ENCODE data around the gene GAL. TPM values are rescaled to one million over a fixed set of nuclear protein-coding genes. Genes with fewer than 3 reads are reported as not detected.

Gene GAL
- total RNA-seq, 2 donors from 2014 or later: 0.66 to 1.6 TPM

- no peak overlapping the region for H3K27ac Mint-ChIP-seq
- ATAC-seq (replicated peaks): no peak
- no peaks in the 10 kb centered on the region for H3K4me1 Mint-ChIP-seq
- no peak overlapping the region for H3K4me3 Mint-ChIP-seq
- H3K9me3 Mint-ChIP-seq: no peaks in the 10 kb centered on the region
- H3K27me3 Mint-ChIP-seq: peaks cover 5% of the 10 kb centered on the region
- no peaks in the 10 kb centered on the region for H3K36me3 Mint-ChIP-seq (ENCODE audit: low read depth)
Observed at GRCh38 chr11:68664906-68665305, 19.4 kb upstream of the GAL start.

- no peaks in the 10 kb centered on the region for H3K9me3 Mint-ChIP-seq
- H3K27ac Mint-ChIP-seq: no peak overlapping the region
- H3K4me1 Mint-ChIP-seq: no peaks in the 10 kb centered on the region
- no peak for ATAC-seq (replicated peaks)
- no peaks in the 10 kb centered on the region for H3K36me3 Mint-ChIP-seq (ENCODE audit: low read depth)
- H3K4me3 Mint-ChIP-seq: no peak overlapping the region
- peaks cover 4% of the 10 kb centered on the region for H3K27me3 Mint-ChIP-seq
Observed at GRCh38 chr11:68665436-68665835, 18.9 kb upstream of the GAL start.

DNA sequence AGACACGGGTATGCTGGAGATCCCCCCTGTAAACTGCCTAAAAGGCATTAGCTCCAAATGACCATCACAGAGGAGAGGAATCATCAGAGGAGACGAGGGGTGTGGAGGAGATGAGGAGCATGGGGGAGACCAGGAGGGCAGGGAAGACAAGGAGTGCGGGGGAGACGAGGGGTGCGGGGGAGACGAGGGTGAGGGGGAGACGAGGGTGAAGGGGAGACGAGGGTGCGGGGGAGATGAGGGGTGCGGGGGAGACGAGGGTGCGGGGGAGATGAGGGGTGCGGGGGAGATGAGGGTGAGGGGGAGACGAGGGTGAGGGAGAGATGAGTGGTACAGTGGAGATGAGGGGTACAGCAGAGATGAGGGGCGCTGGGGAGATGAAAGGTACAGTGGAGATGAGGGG lies 17.5 kb upstream of the GAL start:
- H3K27me3 Mint-ChIP-seq: peaks cover 3% of the 10 kb centered on the region
- H3K27ac Mint-ChIP-seq: no peak overlapping the region
- no peak for ATAC-seq (replicated peaks)
- H3K36me3 Mint-ChIP-seq (ENCODE audit: low read depth): no peaks in the 10 kb centered on the region
- H3K4me1 Mint-ChIP-seq: no peaks in the 10 kb centered on the region
- no peak overlapping the region for H3K4me3 Mint-ChIP-seq
- H3K9me3 Mint-ChIP-seq: no peaks in the 10 kb centered on the region

- no peaks in the 10 kb centered on the region for H3K27me3 Mint-ChIP-seq
- H3K9me3 Mint-ChIP-seq: no peaks in the 10 kb centered on the region
- no peaks in the 10 kb centered on the region for H3K4me1 Mint-ChIP-seq
- no peak overlapping the region for H3K27ac Mint-ChIP-seq
- H3K36me3 Mint-ChIP-seq (ENCODE audit: low read depth): no peaks in the 10 kb centered on the region
- H3K4me3 Mint-ChIP-seq: no peak overlapping the region
- ATAC-seq (replicated peaks): no peak
Observed at GRCh38 chr11:68667511-68668500, 16.5 kb upstream of the GAL start.

GRCh38 chr11:68669301-68670090 lies 14.8 kb upstream of the GAL start:
- Mint-ChIP-seq H3K27me3 (no peaks in the 10 kb centered on the region), H3K27ac (no peak overlapping the region), H3K4me3 (no peak overlapping the region), H3K9me3 (no peaks in the 10 kb centered on the region), H3K36me3 (ENCODE audit: low read depth) (no peaks in the 10 kb centered on the region), H3K4me1 (no peaks in the 10 kb centered on the region)
- no peak for ATAC-seq (replicated peaks)

- Mint-ChIP-seq H3K4me3 (no peak overlapping the region), H3K9me3 (no peaks in the 10 kb centered on the region), H3K4me1 (no peaks in the 10 kb centered on the region), H3K36me3 (ENCODE audit: low read depth) (no peaks in the 10 kb centered on the region), H3K27me3 (no peaks in the 10 kb centered on the region), H3K27ac (no peak overlapping the region)
- no peak for ATAC-seq (replicated peaks)
Observed at GRCh38 chr11:68670208-68670992, 13.9 kb upstream of the GAL start.

- Mint-ChIP-seq H3K4me1 (no peaks in the 10 kb centered on the region), H3K9me3 (no peaks in the 10 kb centered on the region), H3K27ac (no peak overlapping the region), H3K27me3 (no peaks in the 10 kb centered on the region), H3K36me3 (ENCODE audit: low read depth) (no peaks in the 10 kb centered on the region), H3K4me3 (no peak overlapping the region)
- no peak for ATAC-seq (replicated peaks)
Observed at GRCh38 chr11:68673306-68673945, 10.9 kb upstream of the GAL start.

- Mint-ChIP-seq H3K27me3 (no peaks in the 10 kb centered on the region), H3K4me3 (no peak overlapping the region), H3K27ac (no peak overlapping the region), H3K9me3 (no peaks in the 10 kb centered on the region), H3K36me3 (ENCODE audit: low read depth) (no peaks in the 10 kb centered on the region), H3K4me1 (no peaks in the 10 kb centered on the region)
- ATAC-seq (replicated peaks): no peak
Observed at GRCh38 chr11:68673991-68674390, 10.4 kb upstream of the GAL start.

DNA sequence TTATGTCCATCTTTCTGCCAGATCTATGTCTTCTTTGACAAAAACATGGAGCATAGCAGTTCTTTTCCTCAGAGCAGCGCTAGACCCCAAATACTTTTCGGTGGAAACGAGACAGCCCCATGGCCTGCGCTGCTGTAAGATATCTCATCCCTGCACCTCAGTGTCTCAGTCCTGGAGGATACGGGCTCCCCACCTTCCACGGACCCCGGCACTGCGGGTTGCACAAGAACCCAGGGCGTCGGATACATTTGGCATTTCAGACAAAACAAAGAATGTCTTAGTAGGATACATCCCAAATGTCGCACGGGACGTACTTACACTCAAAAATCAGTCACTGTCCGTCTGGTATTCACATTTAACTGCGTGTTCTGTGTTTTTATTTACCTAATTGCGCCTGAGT lies 9.9 kb upstream of the GAL start:
- no peaks in the 10 kb centered on the region for H3K9me3 Mint-ChIP-seq
- no peaks in the 10 kb centered on the region for H3K27me3 Mint-ChIP-seq
- H3K4me3 Mint-ChIP-seq: no peak overlapping the region
- no peak for ATAC-seq (replicated peaks)
- no peak overlapping the region for H3K27ac Mint-ChIP-seq
- no peaks in the 10 kb centered on the region for H3K4me1 Mint-ChIP-seq
- H3K36me3 Mint-ChIP-seq (ENCODE audit: low read depth): no peaks in the 10 kb centered on the region

DNA sequence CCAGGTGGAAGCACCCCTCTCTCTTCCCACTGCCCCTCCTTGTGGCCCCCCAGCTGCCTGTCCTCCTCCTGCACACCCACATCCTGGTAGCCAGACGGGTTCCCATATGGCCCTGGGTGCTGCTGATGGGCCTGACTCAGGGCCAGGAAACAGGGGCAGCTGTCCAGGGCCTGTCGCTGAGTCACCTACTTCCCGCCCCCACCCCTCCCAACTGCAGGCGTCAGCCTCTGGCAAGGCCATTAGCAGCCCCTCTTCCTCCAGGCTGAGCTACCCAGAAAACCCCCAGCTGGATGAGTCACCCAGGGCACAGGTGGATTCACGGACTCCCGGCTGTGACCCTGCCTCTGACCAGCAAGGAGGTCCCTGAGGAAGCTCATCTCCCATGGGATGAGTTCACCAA lies 6.9 kb upstream of the GAL start:
- no peak overlapping the region for H3K4me3 Mint-ChIP-seq
- no peaks in the 10 kb centered on the region for H3K4me1 Mint-ChIP-seq
- no peak overlapping the region for H3K27ac Mint-ChIP-seq
- peaks cover 4% of the 10 kb centered on the region for H3K27me3 Mint-ChIP-seq
- no peaks in the 10 kb centered on the region for H3K9me3 Mint-ChIP-seq
- no peaks in the 10 kb centered on the region for H3K36me3 Mint-ChIP-seq (ENCODE audit: low read depth)
- ATAC-seq (replicated peaks): no peak

GRCh38 chr11:68678031-68678441 lies 6.3 kb upstream of the GAL start:
- Mint-ChIP-seq H3K4me3 (no peak overlapping the region), H3K4me1 (no peaks in the 10 kb centered on the region), H3K27ac (no peak overlapping the region), H3K9me3 (no peaks in the 10 kb centered on the region), H3K36me3 (ENCODE audit: low read depth) (no peaks in the 10 kb centered on the region), H3K27me3 (peaks cover 9% of the 10 kb centered on the region)
- ATAC-seq (replicated peaks): no peak

DNA sequence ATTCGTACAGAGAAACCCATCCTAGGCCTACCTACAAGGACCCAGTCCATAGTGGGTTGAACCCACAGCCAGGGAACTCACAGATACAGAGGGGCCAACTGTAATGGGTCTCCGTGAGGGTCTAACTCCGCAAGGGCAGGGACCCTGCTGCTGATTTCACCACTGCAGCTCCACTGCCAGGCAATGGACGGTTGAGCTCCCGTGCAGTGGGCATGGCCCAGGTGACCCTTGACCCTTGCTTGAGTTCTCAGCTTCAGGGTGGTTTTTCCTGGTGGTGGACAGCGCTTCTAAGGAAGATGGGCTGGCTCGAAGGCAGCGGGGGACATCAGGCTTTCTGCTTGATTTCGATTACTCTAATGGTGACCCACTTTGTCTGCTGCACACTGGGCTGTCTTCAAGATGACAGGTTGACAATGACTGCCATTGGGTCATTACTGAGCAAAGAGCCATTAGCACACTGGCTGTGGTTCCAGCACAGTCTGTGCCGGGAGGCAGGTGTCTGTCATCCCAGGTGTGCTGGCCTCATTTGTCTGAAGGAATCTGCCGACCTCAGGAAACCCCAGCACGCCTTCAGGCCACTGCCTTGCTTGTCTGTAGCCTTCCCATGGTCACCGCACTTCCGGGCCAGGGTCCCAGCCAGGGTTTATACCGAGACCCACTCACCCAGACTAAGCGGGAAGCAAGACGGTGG lies 3.7 kb upstream of the GAL start:
- no peak overlapping the region for H3K27ac Mint-ChIP-seq
- no peaks in the 10 kb centered on the region for H3K4me1 Mint-ChIP-seq
- ATAC-seq (replicated peaks): no peak
- no peak overlapping the region for H3K4me3 Mint-ChIP-seq
- peaks cover 12% of the 10 kb centered on the region for H3K27me3 Mint-ChIP-seq
- H3K9me3 Mint-ChIP-seq: no peaks in the 10 kb centered on the region
- H3K36me3 Mint-ChIP-seq (ENCODE audit: low read depth): peaks cover 1% of the 10 kb centered on the region

DNA sequence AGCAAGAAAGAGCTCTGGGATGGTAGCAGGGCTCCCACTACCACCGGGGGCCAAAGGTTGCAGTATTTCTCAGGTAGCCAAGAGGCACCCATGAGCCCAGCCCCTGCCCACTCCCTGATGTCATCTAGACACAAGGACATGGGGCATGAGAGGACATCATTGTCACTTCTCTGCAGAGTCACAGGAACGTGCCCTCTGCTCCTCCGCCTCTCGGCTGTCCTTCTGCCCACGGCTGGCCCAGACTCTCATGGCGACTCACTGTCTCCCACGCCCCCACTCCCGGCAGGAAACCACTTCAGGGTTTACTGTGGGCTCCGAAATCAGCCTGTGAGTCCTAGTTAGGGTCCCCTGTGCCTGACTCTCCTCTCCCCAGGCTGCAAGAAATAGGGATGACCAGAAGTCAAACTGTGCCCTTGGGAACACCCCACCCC lies 1.8 kb upstream of the GAL start:
- Mint-ChIP-seq H3K27ac (no peak overlapping the region), H3K4me1 (no peaks in the 10 kb centered on the region), H3K36me3 (ENCODE audit: low read depth) (peaks cover 6% of the 10 kb centered on the region), H3K9me3 (no peaks in the 10 kb centered on the region), H3K27me3 (peaks cover 23% of the 10 kb centered on the region), H3K4me3 (no peak overlapping the region)
- ATAC-seq (replicated peaks): no peak
